ENCODE measurements around the gene C12orf42. TPM values are rescaled to one million over a fixed set of nuclear protein-coding genes. Genes with fewer than 3 reads are reported as not detected.
A peak's percentile ranks its signal among the peaks of the same experiment; 100 is the strongest.

Gene C12orf42
- total RNA-seq (under 1 TPM in 1 of 2 donors, not detected in 1; 0.17 TPM), polyA plus RNA-seq (ENCODE audit: insufficient read length in 2 of 2) (under 1 TPM in 1 of 2 donors, not detected in 1; 0.47 TPM)
- long read RNA-seq, donor 1 = 0 reads
- long read RNA-seq, donor 2 = 0 reads
- long read RNA-seq, donor 3 = 0 reads
- long read RNA-seq, donor 4 = 0 reads

- peak in 5 of 6 donors; percentile 36 to 92 (median 65) for DNase-seq (ENCODE audit: low read depth in 4 of 6, low spot score in 6 of 6)
- Histone ChIP-seq H3K4me3 (ENCODE audit: low read depth, low read length) (peak within 1 kb of the TSS; percentile 44), H3K27ac (ENCODE audit: low read depth, low read length) (peak within 1 kb of the TSS; percentile 54), H3K9me3 (ENCODE audit: control insufficient read depth, insufficient read depth, low read length) (no peaks in the 10 kb centered on the region), H3K27me3 (ENCODE audit: control insufficient read depth, insufficient read depth, low read length) (no peaks in the 10 kb centered on the region), H3K4me1 (ENCODE audit: control insufficient read depth, insufficient read depth, low read length) (peaks cover 10% of the 10 kb centered on the region), H3K36me3 (ENCODE audit: control insufficient read depth, insufficient read depth, low read length) (no peaks in the 10 kb centered on the region)
- WGBS (ENCODE audit: insufficient coverage) = under 1% methylated on average over 58 of the region's 77 CpGs
These were observed at the start of gene C12orf42 for GRCh38 chr12:103495469-103496456. TSS of gene C12orf42 (minus strand) at chr12:103495968. CDS start at chr12:103478426, 17,542 bp downstream.

GRCh38 chr12:103542078-103542477, 46.3 kb upstream of the C12orf42 start:
- no peak overlapping the region for H3K4me3 ChIP-seq (ENCODE audit: low read depth, low read length)
- WGBS (ENCODE audit: insufficient coverage) = 100% methylated on average over 2 of the region's 3 CpGs
- H3K4me1 ChIP-seq (ENCODE audit: control insufficient read depth, insufficient read depth, low read length) = no peaks in the 10 kb centered on the region
- no peaks in the 10 kb centered on the region for H3K36me3 ChIP-seq (ENCODE audit: control insufficient read depth, insufficient read depth, low read length)
- no peak for DNase-seq (ENCODE audit: low read depth in 4 of 6, low spot score in 6 of 6)
- H3K9me3 ChIP-seq (ENCODE audit: control insufficient read depth, insufficient read depth, low read length) = no peaks in the 10 kb centered on the region
- H3K27ac ChIP-seq (ENCODE audit: low read depth, low read length) = no peak overlapping the region
- H3K27me3 ChIP-seq (ENCODE audit: control insufficient read depth, insufficient read depth, low read length) = no peaks in the 10 kb centered on the region

- no CpG with 5 or more reads among the region's 3 CpGs for WGBS (ENCODE audit: insufficient coverage)
- no peaks in the 10 kb centered on the region for H3K4me1 ChIP-seq (ENCODE audit: control insufficient read depth, insufficient read depth, low read length)
- no peaks in the 10 kb centered on the region for H3K27me3 ChIP-seq (ENCODE audit: control insufficient read depth, insufficient read depth, low read length)
- H3K4me3 ChIP-seq (ENCODE audit: low read depth, low read length) = no peak overlapping the region
- no peaks in the 10 kb centered on the region for H3K9me3 ChIP-seq (ENCODE audit: control insufficient read depth, insufficient read depth, low read length)
- H3K27ac ChIP-seq (ENCODE audit: low read depth, low read length) = no peak overlapping the region
- no peak for DNase-seq (ENCODE audit: low read depth in 4 of 6, low spot score in 6 of 6)
- no peaks in the 10 kb centered on the region for H3K36me3 ChIP-seq (ENCODE audit: control insufficient read depth, insufficient read depth, low read length)
These were observed 44.6 kb upstream of the C12orf42 start for GRCh38 chr12:103540319-103540718.

GRCh38 chr12:103538397-103538796, 42.6 kb upstream of the C12orf42 start:
- no peaks in the 10 kb centered on the region for H3K9me3 ChIP-seq (ENCODE audit: control insufficient read depth, insufficient read depth, low read length)
- WGBS (ENCODE audit: insufficient coverage) = no CpG with 5 or more reads among the region's 1 CpG
- DNase-seq (ENCODE audit: low read depth in 4 of 6, low spot score in 6 of 6) = no peak
- no peak overlapping the region for H3K4me3 ChIP-seq (ENCODE audit: low read depth, low read length)
- H3K27me3 ChIP-seq (ENCODE audit: control insufficient read depth, insufficient read depth, low read length) = no peaks in the 10 kb centered on the region
- H3K27ac ChIP-seq (ENCODE audit: low read depth, low read length) = no peak overlapping the region
- H3K36me3 ChIP-seq (ENCODE audit: control insufficient read depth, insufficient read depth, low read length) = no peaks in the 10 kb centered on the region
- no peaks in the 10 kb centered on the region for H3K4me1 ChIP-seq (ENCODE audit: control insufficient read depth, insufficient read depth, low read length)

- Histone ChIP-seq H3K36me3 (ENCODE audit: control insufficient read depth, insufficient read depth, low read length) (no peaks in the 10 kb centered on the region), H3K27me3 (ENCODE audit: control insufficient read depth, insufficient read depth, low read length) (no peaks in the 10 kb centered on the region), H3K4me1 (ENCODE audit: control insufficient read depth, insufficient read depth, low read length) (peaks cover 6% of the 10 kb centered on the region), H3K27ac (ENCODE audit: low read depth, low read length) (no peak overlapping the region), H3K4me3 (ENCODE audit: low read depth, low read length) (no peak overlapping the region), H3K9me3 (ENCODE audit: control insufficient read depth, insufficient read depth, low read length) (no peaks in the 10 kb centered on the region)
- WGBS (ENCODE audit: insufficient coverage) = 22% methylated on average over 6 of the region's 15 CpGs
- DNase-seq (ENCODE audit: low read depth in 4 of 6, low spot score in 6 of 6) = peak in 2 of 6 donors; percentile 49 to 77
These were observed 34.7 kb upstream of the C12orf42 start for GRCh38 chr12:103530307-103531066.

GRCh38 chr12:103529306-103529705, 33.5 kb upstream of the C12orf42 start:
- H3K36me3 ChIP-seq (ENCODE audit: control insufficient read depth, insufficient read depth, low read length) = no peaks in the 10 kb centered on the region
- H3K27me3 ChIP-seq (ENCODE audit: control insufficient read depth, insufficient read depth, low read length) = no peaks in the 10 kb centered on the region
- H3K27ac ChIP-seq (ENCODE audit: low read depth, low read length) = no peak overlapping the region
- DNase-seq (ENCODE audit: low read depth in 4 of 6, low spot score in 6 of 6) = peak in 2 of 6 donors; percentile 13 to 82
- H3K4me1 ChIP-seq (ENCODE audit: control insufficient read depth, insufficient read depth, low read length) = peaks cover 6% of the 10 kb centered on the region
- H3K4me3 ChIP-seq (ENCODE audit: low read depth, low read length) = no peak overlapping the region
- no CpG with 5 or more reads among the region's 4 CpGs for WGBS (ENCODE audit: insufficient coverage)
- no peaks in the 10 kb centered on the region for H3K9me3 ChIP-seq (ENCODE audit: control insufficient read depth, insufficient read depth, low read length)

- no peaks in the 10 kb centered on the region for H3K4me1 ChIP-seq (ENCODE audit: control insufficient read depth, insufficient read depth, low read length)
- 74% methylated on average over 3 of the region's 4 CpGs for WGBS (ENCODE audit: insufficient coverage)
- no peaks in the 10 kb centered on the region for H3K36me3 ChIP-seq (ENCODE audit: control insufficient read depth, insufficient read depth, low read length)
- H3K27me3 ChIP-seq (ENCODE audit: control insufficient read depth, insufficient read depth, low read length) = no peaks in the 10 kb centered on the region
- H3K27ac ChIP-seq (ENCODE audit: low read depth, low read length) = no peak overlapping the region
- DNase-seq (ENCODE audit: low read depth in 4 of 6, low spot score in 6 of 6) = no peak
- H3K4me3 ChIP-seq (ENCODE audit: low read depth, low read length) = no peak overlapping the region
- H3K9me3 ChIP-seq (ENCODE audit: control insufficient read depth, insufficient read depth, low read length) = no peaks in the 10 kb centered on the region
These were observed 28.6 kb upstream of the C12orf42 start for GRCh38 chr12:103524238-103524875.

GRCh38 chr12:103523771-103524170, 28.0 kb upstream of the C12orf42 start:
- Histone ChIP-seq H3K4me1 (ENCODE audit: control insufficient read depth, insufficient read depth, low read length) (no peaks in the 10 kb centered on the region), H3K9me3 (ENCODE audit: control insufficient read depth, insufficient read depth, low read length) (no peaks in the 10 kb centered on the region), H3K36me3 (ENCODE audit: control insufficient read depth, insufficient read depth, low read length) (no peaks in the 10 kb centered on the region), H3K4me3 (ENCODE audit: low read depth, low read length) (no peak overlapping the region), H3K27me3 (ENCODE audit: control insufficient read depth, insufficient read depth, low read length) (no peaks in the 10 kb centered on the region), H3K27ac (ENCODE audit: low read depth, low read length) (no peak overlapping the region)
- no CpG with 5 or more reads among the region's 1 CpG for WGBS (ENCODE audit: insufficient coverage)
- no peak for DNase-seq (ENCODE audit: low read depth in 4 of 6, low spot score in 6 of 6)

GRCh38 chr12:103520686-103521215, 25.0 kb upstream of the C12orf42 start:
- H3K27ac ChIP-seq (ENCODE audit: low read depth, low read length) = no peak overlapping the region
- DNase-seq (ENCODE audit: low read depth in 4 of 6, low spot score in 6 of 6) = no peak
- WGBS (ENCODE audit: insufficient coverage) = no CpG with 5 or more reads among the region's 2 CpGs
- no peak overlapping the region for H3K4me3 ChIP-seq (ENCODE audit: low read depth, low read length)
- no peaks in the 10 kb centered on the region for H3K9me3 ChIP-seq (ENCODE audit: control insufficient read depth, insufficient read depth, low read length)
- H3K4me1 ChIP-seq (ENCODE audit: control insufficient read depth, insufficient read depth, low read length) = no peaks in the 10 kb centered on the region
- no peaks in the 10 kb centered on the region for H3K36me3 ChIP-seq (ENCODE audit: control insufficient read depth, insufficient read depth, low read length)
- no peaks in the 10 kb centered on the region for H3K27me3 ChIP-seq (ENCODE audit: control insufficient read depth, insufficient read depth, low read length)
